A673 (cell line): ENCODE data around the gene RNF7.

Experiments used
- EZH2 ChIP-seq: fragments of 200-600 bp; sonication (generic); IDR thresholded peaks from 2 replicates; pipeline ENCODE4 v1.6.1; 2017; ENCODE audit warnings: borderline replicate concordance, low read depth, mild to moderate bottlenecking, mixed read lengths, antibody characterized with exemption, low read length; ENCODE audit not compliant: poor library complexity, severe bottlenecking
- TF ChIP-seq, protein P1 (sequence below): fragments of 300-800, 200-600 bp; sonication (generic); conservative IDR thresholded peaks from 2 replicates; pipeline ENCODE4 v1.5.1; 2017; ENCODE audit warnings: low read depth, mild to moderate bottlenecking, antibody characterized with exemption, low read length, moderate library complexity, mixed read lengths

GRCh38 chr3:141788149-141788548 lies 50.1 kb downstream of the RNF7 start:
- TF ChIP-seq, protein P1, sequence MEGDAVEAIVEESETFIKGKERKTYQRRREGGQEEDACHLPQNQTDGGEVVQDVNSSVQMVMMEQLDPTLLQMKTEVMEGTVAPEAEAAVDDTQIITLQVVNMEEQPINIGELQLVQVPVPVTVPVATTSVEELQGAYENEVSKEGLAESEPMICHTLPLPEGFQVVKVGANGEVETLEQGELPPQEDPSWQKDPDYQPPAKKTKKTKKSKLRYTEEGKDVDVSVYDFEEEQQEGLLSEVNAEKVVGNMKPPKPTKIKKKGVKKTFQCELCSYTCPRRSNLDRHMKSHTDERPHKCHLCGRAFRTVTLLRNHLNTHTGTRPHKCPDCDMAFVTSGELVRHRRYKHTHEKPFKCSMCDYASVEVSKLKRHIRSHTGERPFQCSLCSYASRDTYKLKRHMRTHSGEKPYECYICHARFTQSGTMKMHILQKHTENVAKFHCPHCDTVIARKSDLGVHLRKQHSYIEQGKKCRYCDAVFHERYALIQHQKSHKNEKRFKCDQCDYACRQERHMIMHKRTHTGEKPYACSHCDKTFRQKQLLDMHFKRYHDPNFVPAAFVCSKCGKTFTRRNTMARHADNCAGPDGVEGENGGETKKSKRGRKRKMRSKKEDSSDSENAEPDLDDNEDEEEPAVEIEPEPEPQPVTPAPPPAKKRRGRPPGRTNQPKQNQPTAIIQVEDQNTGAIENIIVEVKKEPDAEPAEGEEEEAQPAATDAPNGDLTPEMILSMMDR, result no peak
- TF ChIP-seq EZH2, result no peak
